ENCODE data around the gene ITM2A.

Gene ITM2A

DNA sequence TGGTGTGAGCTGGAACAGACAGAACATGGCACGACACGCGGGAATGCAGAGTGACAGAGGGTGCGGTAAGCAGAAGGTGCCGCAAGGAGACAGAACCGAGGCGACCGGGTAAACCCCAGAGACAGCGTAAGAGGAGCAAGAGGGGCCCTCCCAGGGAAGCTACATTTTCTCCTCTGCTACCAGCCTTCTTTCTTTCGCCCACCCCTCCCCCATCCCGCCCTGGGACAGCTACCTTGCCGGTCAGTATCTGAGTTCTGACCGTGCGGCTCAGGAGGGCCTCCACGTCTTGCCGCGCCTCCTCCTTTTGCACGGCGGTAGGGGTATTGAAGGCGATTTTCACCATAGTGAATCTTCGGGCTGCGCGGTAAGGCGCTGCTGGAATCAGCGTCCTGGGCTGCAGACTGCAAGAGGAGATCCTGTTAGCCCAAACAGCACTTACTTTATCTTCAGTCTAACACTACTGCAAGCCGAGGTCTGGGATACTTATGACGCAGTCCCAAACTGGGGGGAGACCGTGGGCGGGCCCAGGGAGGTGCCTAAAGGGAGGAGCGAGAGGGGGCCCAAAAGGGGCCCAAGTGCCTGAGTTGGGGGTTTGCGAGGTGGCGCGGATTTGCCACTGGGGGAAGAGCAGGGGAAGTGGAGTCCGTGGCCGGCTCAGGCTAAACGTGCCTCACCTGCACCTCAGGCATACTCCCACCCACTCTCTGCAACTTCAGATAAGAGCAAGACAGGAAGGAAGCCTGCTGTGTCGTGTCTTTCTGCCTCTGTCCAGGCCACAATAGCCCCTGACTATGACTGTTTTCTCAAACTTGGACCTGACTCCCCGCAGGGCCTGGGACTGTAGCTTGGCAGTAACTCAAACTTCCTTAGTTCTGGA is at the start of gene ITM2A:
TSS of gene ITM2A (minus strand) at position 462 of the 877 bp plus-strand sequence. CDS start at position 343, 119 bp downstream.
- in situ Hi-C loops (cut with MboI; ENCODE audit: low sequenced_read_pairs): no loop called here

DNA sequence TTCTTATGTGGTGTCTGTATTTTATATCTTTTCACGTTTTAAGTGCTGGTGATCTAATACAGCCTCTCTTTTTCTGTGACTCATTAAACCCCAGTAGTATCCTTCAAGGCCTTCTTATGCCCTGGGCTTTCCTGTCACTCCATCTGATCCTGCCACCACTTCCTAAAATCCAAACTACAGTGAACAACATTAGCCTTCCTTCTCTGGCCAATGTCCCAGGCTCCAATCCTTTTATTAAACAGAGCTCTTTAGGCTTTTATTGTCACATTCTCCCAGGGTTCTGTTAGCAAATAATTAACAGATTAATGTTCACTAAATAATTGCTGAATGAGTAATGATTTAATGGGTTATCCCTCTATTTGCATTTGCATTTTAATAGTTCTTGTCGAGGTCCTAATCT is 47.9 kb upstream of the ITM2A start:
- in situ Hi-C loops (cut with MboI; ENCODE audit: low sequenced_read_pairs): no loop called here

DNA sequence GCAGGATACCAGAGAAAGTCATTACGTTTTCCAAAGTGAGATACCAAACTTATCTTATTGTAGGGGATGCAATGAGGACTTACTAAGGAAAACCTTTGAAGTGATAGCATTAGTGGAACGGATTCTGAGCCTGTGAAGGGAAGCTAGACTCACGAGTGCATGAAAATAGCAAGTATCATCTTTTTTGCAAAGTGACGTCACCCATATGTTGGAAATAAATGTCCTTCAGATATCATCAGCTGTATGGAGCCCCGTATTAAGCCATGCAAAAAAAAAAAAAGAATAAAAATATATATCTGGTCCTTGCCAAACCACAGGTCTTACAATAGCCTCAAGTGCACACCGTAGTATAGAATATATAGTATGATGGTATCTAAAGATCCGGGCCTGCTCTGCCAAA is 46.8 kb upstream of the ITM2A start:
- in situ Hi-C loops (cut with MboI; ENCODE audit: low sequenced_read_pairs): no loop called here

DNA sequence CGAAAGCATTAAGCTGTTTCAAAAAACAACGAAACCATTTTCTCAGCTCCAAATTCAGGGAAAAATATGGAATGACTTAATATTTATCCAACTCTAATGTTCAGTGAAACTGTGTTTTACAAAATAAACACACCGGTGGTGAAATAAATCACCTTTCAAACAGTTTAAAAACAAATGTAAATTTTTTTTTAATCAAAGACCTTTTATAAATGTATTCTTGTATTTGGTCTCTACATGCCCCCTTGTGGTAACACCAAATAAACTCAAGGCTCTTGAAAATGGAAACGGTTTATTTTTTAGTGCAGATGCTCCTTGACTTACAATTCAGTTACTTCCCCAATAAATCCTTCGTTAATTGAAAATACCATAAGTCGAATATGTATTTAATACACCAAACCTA is 45.8 kb upstream of the ITM2A start:
- in situ Hi-C loops (cut with MboI; ENCODE audit: low sequenced_read_pairs): no loop called here

DNA sequence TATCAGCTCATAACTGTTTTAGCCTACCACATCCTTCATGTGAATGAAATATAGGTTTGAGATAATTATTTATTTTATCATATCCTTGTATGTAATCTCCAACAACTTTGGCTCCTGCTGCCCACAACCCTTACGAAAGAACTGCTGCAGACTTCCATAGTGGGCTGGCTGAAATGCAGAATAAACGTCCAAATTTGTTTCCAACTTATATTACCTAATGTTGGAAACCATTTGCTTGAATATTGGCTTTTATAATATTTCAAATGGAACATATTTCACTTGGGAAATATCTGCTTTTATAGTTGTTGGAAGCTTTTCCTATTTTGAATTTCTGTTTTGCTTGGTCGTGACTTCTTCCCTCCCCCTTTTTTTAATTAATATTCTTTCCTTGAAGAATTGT is 45.0 kb upstream of the ITM2A start:
- in situ Hi-C loops (cut with MboI; ENCODE audit: low sequenced_read_pairs): no loop called here

DNA sequence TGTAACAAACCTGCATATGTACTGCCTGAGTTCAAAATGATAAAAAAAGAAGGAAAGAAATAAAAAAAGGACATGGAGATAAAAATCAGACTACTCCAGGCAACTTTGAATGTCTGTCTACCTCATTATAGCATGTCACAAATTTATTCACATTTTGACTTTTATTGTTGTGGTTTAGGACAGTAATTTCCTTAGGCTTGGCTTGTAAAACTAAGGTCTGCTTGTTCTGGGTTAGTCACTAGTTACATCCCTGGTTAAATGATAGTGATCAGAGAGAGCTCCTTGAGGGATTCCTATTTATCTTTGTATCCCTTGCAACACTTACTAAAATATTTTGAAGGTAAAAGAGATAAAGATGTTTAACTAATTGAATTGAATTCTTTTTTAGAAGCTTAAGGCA is 42.5 kb upstream of the ITM2A start:
- in situ Hi-C loops (cut with MboI; ENCODE audit: low sequenced_read_pairs): no loop called here

DNA sequence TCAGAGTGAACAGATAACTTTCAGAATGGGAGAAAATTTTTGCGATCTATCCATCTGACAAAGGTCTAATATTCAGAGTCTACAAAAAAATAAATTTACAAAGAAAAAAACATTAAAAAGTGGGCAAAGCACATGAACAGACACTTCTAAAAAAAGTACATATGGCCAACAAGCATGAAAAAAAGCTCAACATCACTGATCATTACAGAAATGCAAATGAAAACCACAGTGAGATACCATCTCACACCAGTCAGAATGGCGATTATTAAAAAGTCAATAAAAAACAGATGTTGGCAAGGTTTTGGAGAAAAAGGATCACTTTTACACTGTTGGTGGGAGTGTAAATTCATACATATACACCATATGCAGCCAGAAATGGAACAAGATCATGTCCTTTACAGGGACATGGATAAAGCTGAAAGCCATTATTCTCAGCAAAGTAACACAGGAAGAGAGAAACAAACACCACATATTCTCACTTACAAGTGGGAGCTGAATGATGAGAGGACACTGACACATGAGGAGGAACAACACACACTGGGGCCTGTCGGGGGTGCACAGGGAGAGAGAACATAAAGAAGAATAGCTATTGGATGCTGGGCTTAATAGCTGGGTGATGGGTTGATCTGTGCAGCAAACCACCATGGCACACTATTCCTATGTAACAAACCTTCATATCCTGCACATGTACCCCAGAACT is 41.6 kb upstream of the ITM2A start:
- in situ Hi-C loops (cut with MboI; ENCODE audit: low sequenced_read_pairs): no loop called here

DNA sequence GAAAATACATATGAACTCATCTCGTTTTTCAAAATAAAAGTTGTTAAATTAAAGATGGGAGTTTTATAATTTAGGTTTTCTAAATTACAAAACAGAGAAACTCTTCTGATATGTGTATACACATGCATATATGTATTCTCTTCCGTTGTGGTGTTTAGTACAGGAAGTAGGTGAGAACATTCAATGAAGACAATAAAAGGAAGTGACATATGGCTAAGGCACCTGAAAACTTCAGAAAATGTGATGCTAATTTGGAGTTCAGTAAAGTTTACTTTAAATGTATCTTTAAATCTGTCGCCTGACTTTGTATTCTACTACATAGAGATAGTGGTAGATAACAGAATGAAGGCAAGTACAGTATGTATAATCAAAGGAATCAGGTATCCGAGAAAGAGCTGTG is 33.5 kb upstream of the ITM2A start:
- in situ Hi-C loops (cut with MboI; ENCODE audit: low sequenced_read_pairs): no loop called here

DNA sequence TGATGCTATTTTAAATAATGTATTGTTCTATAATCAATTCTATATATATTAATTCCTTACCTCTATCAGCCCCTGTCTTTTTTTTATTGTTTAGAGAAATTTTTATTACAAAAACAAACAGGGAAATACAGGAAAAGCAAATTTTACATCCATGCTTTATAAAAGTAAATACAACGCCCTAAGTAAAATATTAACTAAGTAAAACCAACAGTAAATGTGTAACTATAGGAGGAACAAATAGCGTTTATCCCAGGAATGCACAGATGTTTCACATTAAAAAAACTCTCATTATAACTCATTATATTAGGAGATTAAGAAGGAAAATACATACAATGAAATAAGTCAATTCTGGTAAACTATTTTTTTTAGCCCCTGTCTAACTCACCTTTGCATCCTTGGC is 8.2 kb upstream of the ITM2A start:
- in situ Hi-C loops (cut with MboI; ENCODE audit: low sequenced_read_pairs): no loop called here

DNA sequence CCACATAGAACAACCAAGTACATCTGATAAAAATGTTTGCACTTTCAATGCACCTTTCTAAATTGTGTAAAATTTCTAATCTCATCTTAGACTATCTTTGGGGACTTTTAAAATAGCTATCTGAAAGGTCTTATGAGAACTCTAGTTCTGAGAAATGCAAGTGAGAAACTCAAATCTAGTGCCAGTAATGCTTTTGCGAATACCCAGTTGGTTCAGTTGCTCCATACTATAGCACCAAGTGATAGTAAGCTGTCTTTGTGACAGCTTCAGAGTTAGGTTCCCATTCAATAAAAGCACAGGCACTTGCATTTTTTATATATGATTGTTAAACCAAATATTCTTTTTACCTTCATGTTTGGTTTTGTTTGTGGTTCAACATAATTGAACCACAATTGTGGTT is 4.5 kb upstream of the ITM2A start:
- in situ Hi-C loops (cut with MboI; ENCODE audit: low sequenced_read_pairs): no loop called here

DNA sequence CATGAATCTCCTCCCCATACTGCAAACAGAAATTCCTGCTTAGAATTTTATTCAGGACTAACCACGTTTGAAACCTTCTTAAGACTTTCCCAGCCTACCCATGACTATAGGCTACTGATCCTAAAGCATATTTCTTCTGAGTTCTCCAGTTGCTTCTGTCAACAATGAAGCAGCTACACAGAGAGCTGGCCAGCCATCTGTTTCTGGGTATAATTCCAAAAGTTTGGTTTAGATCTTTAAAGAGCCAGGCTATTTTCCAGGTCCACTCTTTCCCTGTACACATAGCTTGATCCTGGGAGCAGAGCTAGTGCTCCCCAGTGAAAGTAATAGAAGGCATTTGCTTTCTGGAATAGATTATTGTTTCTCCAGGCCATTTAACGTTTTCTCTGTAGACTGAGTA is 4.0 kb upstream of the ITM2A start:
- in situ Hi-C loops (cut with MboI; ENCODE audit: low sequenced_read_pairs): no loop called here

DNA sequence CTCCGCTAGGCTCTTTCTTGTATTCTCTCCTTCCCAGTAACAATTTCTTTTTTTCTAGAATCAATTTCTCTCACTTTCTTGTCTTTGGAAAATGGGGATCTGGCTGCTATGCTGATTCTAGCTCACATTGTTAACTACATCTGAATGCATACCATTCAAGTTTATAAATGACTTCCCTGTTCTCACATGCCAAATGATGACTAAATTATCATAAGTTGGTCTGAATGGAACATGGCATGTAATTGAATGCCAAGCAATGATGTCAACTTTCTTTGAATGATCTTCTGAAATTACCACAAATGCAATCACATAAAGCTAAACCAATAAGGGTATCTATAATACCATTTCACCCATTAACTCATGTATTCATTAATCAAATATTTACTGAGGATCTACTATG is 2.7 kb upstream of the ITM2A start:
- in situ Hi-C loops (cut with MboI; ENCODE audit: low sequenced_read_pairs): no loop called here

DNA sequence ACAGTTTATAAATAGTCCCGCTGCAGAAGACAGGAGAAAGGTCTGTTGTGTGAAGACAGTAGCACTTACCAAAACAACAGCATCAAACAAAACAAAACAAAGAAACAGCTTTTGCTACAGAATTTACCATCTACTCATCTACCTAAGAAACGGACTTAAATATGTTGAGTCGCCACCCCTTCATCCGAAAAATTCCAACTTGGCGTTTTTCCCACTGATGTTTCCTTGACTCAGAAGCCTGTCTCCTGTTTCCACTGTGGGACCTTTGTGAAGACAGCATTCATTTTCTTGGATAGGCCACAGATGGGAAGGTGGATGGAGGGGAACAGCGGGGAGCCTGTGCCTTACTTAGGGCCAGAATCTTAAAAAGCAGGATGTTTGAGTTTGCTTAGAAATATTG is 1.3 kb upstream of the ITM2A start:
- in situ Hi-C loops (cut with MboI; ENCODE audit: low sequenced_read_pairs): no loop called here

DNA sequence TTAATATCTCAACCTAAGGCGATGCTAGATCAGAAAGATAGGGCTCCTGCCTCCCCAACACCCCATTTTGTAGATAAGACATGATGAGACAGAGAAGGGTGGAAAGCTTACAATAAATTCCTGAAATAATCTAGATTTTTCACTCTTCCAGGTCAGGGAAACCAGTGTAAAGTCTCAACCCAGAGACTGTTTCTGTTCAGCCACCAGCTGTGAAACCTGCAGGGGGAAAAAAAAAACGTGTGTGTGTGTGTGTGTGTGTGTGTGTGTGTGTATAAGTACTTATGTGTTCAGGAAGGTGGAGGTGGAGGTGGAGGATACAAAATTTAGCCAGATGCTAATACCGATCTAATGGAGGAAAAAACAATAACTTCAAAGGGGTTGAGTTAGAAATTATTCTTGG is 773 bp upstream of the ITM2A start:
- in situ Hi-C loops (cut with MboI; ENCODE audit: low sequenced_read_pairs): no loop called here

DNA sequence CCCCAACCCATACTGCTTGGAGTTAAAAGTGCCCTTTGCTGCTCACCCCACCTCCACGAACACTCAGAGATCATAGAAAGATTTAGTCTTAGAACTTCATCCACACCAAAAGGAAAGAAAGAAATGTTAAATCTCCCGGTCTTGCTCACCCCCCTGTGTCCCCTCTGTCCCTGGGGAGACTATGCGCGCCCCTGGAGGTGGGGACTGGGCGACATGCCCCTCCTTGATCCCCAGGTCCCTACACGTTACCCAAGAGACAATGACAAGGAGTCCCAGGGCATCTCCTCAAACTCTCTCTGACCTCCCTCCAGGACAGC is 620 bp downstream of the ITM2A start:
- in situ Hi-C loops (cut with MboI; ENCODE audit: low sequenced_read_pairs): no loop called here

DNA sequence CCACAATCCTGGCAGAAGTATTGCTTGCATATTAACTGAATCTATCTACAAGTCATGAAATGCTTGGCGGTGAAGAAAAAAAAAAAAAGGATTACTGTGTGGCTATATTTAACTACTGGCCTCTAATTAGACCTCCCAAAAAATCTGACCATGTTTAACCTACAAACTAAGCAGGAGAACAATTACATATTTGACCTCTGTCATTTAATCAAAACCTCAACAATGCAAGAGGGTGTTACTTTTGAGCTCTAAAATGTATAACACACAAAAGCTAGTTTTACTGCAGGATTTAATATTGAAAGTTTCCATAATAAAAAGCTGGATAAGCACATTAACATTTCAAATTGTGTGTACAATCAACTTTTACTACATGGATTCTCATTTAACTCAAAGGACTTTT is 1.5 kb downstream of the ITM2A start:
- in situ Hi-C loops (cut with MboI; ENCODE audit: low sequenced_read_pairs): no loop called here

DNA sequence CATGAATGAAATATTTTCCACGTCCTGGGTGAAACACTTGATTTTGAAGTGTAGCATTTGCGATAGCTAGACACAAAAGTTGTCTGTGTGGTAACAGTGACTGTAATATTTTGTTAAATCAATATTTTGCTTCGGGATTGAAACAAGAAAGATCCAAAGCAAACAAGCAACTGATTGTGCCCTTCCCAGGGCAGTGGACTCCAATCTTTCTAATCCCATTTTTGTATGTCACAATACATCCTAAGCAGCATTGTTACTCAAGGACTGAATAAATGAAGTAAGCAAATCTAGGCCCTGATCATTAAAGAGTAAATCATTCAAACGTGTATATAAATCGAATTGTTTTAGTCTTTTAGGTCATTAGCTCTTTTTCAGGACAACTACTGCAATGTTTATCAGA is 2.8 kb downstream of the ITM2A start:
- in situ Hi-C loops (cut with MboI; ENCODE audit: low sequenced_read_pairs): no loop called here

DNA sequence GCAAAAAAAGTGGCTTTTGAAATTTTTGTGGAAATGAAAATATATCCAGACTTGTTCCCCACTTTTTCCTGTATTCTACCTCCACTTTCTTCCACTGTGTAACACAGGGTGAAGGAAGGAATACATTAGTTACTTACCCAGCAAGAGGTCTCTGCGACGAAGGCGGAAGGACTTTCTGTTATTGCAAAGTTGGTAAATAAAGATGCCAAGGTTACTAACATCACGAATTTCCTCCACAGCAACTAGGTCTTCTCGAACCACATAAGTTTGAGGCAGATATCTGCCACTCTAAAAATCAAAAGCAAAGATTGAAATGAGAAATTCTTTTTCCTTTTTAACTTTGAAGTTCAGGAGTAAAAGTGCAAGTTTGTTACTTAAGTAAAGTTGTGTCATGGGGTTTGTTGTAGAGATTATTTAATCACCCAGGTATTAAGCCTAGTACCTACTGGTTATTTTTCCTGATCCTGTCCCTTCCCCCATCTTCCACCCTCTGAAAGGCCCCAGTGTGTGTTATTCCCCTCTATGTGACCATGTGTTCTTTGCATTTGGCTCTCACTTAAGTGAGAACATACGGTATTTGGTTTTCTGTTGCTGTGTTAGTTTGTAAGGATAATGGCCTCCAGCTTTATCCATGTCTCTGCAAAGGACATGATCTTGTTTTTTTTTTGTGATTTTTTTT is 5.8 kb downstream of the ITM2A start:
- in situ Hi-C loops (cut with MboI; ENCODE audit: low sequenced_read_pairs): no loop called here

DNA sequence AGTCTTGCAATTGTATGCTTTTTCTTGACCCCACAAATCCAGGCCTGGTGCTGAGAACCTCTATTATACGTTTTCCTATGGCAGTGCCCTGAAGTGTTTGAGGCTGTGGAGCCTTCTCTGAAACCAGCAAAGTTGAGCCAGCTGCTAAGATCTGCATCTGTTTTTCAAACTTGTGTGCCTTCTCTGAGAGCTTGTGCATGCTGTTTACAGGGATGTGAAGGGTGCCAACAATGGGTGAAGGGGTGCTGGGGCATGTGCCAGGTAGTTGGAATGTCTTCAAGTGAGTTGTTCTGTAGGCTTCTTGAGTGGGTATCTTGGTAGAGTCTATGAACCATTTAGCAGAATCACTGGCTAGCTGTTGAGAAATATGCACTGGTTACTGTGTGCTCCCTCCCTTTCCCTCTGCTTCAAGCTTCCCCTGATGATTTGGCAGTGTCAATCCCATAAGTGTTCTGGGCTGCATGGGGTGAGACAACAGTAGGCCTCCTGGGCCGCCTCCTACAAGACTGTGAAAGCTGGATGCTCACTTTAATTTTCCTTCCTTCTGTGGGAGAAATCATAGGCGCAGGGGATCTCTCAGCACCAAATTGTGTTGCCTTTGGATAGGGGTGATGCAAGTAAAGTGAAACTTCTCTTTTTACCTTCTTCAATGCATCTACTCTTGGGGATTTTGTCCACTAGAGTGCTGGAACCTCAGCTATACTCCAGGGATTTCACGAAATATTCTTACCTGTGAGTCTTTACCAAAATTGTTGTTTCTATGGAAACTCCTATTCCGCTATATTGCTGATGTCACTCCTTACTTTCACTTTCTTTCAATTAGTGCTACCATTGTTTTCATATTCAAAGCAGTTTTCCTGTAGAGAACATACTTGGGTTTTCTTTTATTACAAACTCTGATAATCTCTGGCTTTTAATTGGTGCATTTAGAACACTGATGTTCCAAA is 30.0 kb downstream of the ITM2A start:
- in situ Hi-C loops (cut with MboI; ENCODE audit: low sequenced_read_pairs): no loop called here

DNA sequence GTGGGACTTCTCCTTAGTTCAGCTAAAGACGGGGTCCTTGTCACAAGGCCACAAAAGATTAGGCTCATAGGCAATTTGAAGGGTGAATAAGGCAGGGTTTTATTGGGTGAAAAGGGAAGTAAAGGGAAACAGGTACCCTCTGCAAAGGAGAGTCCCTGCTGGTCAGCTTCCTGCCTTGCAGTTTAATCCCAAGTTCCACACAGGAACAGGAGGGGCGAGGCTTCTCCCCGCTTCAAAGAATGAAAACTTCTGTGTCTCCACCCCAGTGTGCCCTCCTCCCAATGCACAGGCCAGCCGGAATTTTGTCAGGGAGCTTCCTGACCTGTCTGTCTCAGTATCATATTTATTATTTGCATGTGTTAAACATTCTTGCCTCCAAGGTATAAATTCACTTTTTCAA is 37.1 kb downstream of the ITM2A start:
- in situ Hi-C loops (cut with MboI; ENCODE audit: low sequenced_read_pairs): no loop called here
